Right atrium auricular region (tissue), 2 donors: Measurements from ENCODE around the gene ETFA. TPM values are rescaled to one million over a fixed set of nuclear protein-coding genes. Genes with fewer than 3 reads are reported as not detected.

Experiments
- DNase-seq: peaks from one replicate; pipeline ENCODE4 v3.0.0-alpha.2; 2019; ENCODE audit warnings: low spot score
- H3K27ac ChIP-seq, 2 donors: fragments of 200-600 bp; sonication (generic); 1 replicate in 1 of 2; 2 replicates in 1 of 2; pipeline ENCODE4 v1.5.1; 2016 to 2019
- H3K27me3 ChIP-seq, 2 donors: fragments of 200-600 bp; sonication (generic); one replicate each; pipeline versions ENCODE4 v1.5.1 to v1.6.0; 2017 to 2019
- H3K36me3 ChIP-seq: fragments of 200-600 bp; sonication (generic); one replicate; pipeline ENCODE4 v1.5.1; 2016
- H3K4me1 ChIP-seq, 2 donors: fragments of 200-600 bp; sonication (generic); one replicate each; pipeline versions ENCODE4 v1.5.1 to v1.6.0; 2017 to 2019
- H3K4me3 ChIP-seq, 2 donors: fragments of 200-600 bp; sonication (generic); 1 replicate in 1 of 2; 2 replicates in 1 of 2; pipeline ENCODE4 v1.5.1; 2017 to 2019; ENCODE audit warnings: mild to moderate bottlenecking in 1 of 2, moderate library complexity in 1 of 2
- H3K9me3 ChIP-seq, 2 donors: fragments of 200-600 bp; sonication (generic); one replicate each; pipeline ENCODE4 v1.5.1; 2019
- CTCF ChIP-seq, 2 donors: fragments of 200-600 bp; sonication (generic); IDR thresholded peaks; one replicate each; pipeline ENCODE4 v1.5.1; 2019; ENCODE audit warnings: antibody characterized with exemption in 2 of 2
- total RNA-seq, 2 donors: library from RNA; depleted of rRNA; stranded (reverse); fragments of >200 nt; gene quantifications; one replicate each; pipeline ENCODE4 v1.1.0, GENCODE V29; 2016

ETFA gene
- total RNA-seq, 2 donors from 2014 or later, result 109 to 186 TPM

GRCh38 chr15:76183930-76184649, 127.2 kb downstream of the ETFA start:
- no peaks in the 10 kb centered on the region for H3K9me3 ChIP-seq
- no peak overlapping the region for H3K4me3 ChIP-seq
- no peak for DNase-seq
- H3K27ac ChIP-seq, result no peak overlapping the region
- H3K36me3 ChIP-seq, result no peaks in the 10 kb centered on the region
- TF ChIP-seq CTCF (IDR thresholded peaks at IDR 0.05), result no peak
- no peaks in the 10 kb centered on the region for H3K27me3 ChIP-seq
- H3K4me1 ChIP-seq, result no peaks in the 10 kb centered on the region

DNA sequence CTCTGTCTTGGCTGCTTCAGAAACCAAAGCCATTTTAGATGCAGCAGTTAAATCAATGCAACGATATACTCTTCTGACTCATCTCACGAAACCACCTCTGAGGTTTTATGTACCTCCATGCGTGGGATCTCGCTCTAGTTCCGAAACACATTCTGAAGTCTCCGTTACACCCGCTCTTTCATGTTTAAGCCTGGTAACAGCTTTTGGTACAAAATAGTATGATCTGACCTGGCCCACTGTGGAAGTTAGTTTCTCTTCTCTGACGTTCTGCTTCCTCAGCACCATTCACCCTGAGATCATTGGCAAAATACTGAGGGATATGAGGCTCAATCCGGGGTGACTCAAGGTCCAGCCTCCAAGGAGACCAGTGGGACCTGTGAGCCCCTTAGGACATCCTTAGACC, 129.6 kb downstream of the ETFA start:
- Histone ChIP-seq H3K27me3 (no peaks in the 10 kb centered on the region), H3K9me3 (no peaks in the 10 kb centered on the region), H3K27ac (no peak overlapping the region), H3K36me3 (no peaks in the 10 kb centered on the region), H3K4me1 (peaks cover 0 to 11% of the 10 kb centered on the region in 2 donors), H3K4me3 (no peak overlapping the region)
- TF ChIP-seq CTCF (IDR thresholded peaks at IDR 0.05), result no peak
- no peak for DNase-seq

GRCh38 chr15:76180321-76180720, 130.9 kb downstream of the ETFA start:
- no peak for DNase-seq
- Histone ChIP-seq H3K4me1 (peaks cover 0 to 11% of the 10 kb centered on the region in 2 donors), H3K27ac (no peak overlapping the region), H3K9me3 (no peaks in the 10 kb centered on the region), H3K27me3 (no peaks in the 10 kb centered on the region), H3K36me3 (no peaks in the 10 kb centered on the region), H3K4me3 (no peak overlapping the region)
- no peak for TF ChIP-seq CTCF (IDR thresholded peaks at IDR 0.05)

GRCh38 chr15:76179023-76179422, 132.2 kb downstream of the ETFA start:
- no peak overlapping the region for H3K27ac ChIP-seq
- H3K9me3 ChIP-seq, result no peaks in the 10 kb centered on the region
- H3K4me3 ChIP-seq, result no peak overlapping the region
- H3K27me3 ChIP-seq, result no peaks in the 10 kb centered on the region
- no peak for TF ChIP-seq CTCF (IDR thresholded peaks at IDR 0.05)
- peaks cover 0 to 11% of the 10 kb centered on the region in 2 donors for H3K4me1 ChIP-seq
- no peak for DNase-seq
- H3K36me3 ChIP-seq, result no peaks in the 10 kb centered on the region

GRCh38 chr15:76178296-76179000, 132.8 kb downstream of the ETFA start:
- TF ChIP-seq CTCF (IDR thresholded peaks at IDR 0.05), result no peak

More at GRCh38 chr15:76178296-76179000, 132.8 kb downstream of the ETFA start:
- H3K4me3 ChIP-seq, result no peak overlapping the region
- H3K4me1 ChIP-seq, result peaks cover 0 to 11% of the 10 kb centered on the region in 2 donors
- DNase-seq, result no peak
- H3K27ac ChIP-seq, result no peak overlapping the region
- H3K9me3 ChIP-seq, result no peaks in the 10 kb centered on the region
- H3K27me3 ChIP-seq, result no peaks in the 10 kb centered on the region
- H3K36me3 ChIP-seq, result no peaks in the 10 kb centered on the region
